Calu3 (cell line): ENCODE data around the gene NEDD9. TPM values are rescaled to one million over a fixed set of nuclear protein-coding genes. Genes with fewer than 3 reads are reported as not detected.

ENCODE experiments used
- BruUV-seq: library from RNA; stranded (reverse); fragments of 400-500 nt; replicated peaks from 2 replicates; lab custom pipeline; 2021; lab: Mats Ljungman, UMichigan
- CTCF ChIA-PET: fragments of 300-600 bp; sonication (Branson Sonifier 250); formaldehyde crosslinking; loops from one replicate; lab custom pipeline; 2022; ENCODE audit warnings: antibody characterized with exemption; lab: Charles Lee
- DNase-seq: peaks from one replicate; pipeline ENCODE4 v3.0.0; 2022
- H3K27ac Mint-ChIP-seq: one replicate; pipeline ENCODE4 v1.8.0; 2022; ENCODE audit warnings: mixed read lengths; ENCODE audit not compliant: unreplicated experiment
- H3K27me3 Mint-ChIP-seq: one replicate; pipeline ENCODE4 v1.8.0; 2022; ENCODE audit warnings: mixed read lengths; ENCODE audit not compliant: unreplicated experiment
- H3K36me3 Mint-ChIP-seq: one replicate; pipeline ENCODE4 v1.8.0; 2022; ENCODE audit warnings: mild to moderate bottlenecking, moderate library complexity, mixed read lengths; ENCODE audit not compliant: insufficient read depth, unreplicated experiment
- H3K4me1 Mint-ChIP-seq: one replicate; pipeline ENCODE4 v1.8.0; 2022; ENCODE audit warnings: mild to moderate bottlenecking, low read depth, mixed read lengths; ENCODE audit not compliant: unreplicated experiment
- H3K4me3 Mint-ChIP-seq: one replicate; pipeline ENCODE4 v1.8.0; 2022; ENCODE audit warnings: mild to moderate bottlenecking, low read depth, moderate library complexity, mixed read lengths; ENCODE audit not compliant: unreplicated experiment
- H3K9me3 Mint-ChIP-seq: one replicate; pipeline ENCODE4 v1.8.0; 2022; ENCODE audit warnings: low read depth, mixed read lengths; ENCODE audit not compliant: unreplicated experiment
- CTCF ChIP-seq: fragments of 200-600 bp; IDR thresholded peaks from one replicate; pipeline ENCODE4 v1.8.0; 2022; ENCODE audit warnings: antibody characterized with exemption; ENCODE audit not compliant: unreplicated experiment
- intact Hi-C: fragments of 100-400 bp; cut with micrococcal nuclease; formaldehyde crosslinking; loops from one replicate; pipeline ENCODE4 v1.10.0; 2022; ENCODE audit not compliant: unreplicated experiment
- total RNA-seq: library from RNA; stranded (reverse); gene quantifications from 2 replicates; pipeline ENCODE4 v1.2.3, GENCODE V29; 2022

The NEDD9 gene
- total RNA-seq, 1 experiment from 2014 or later = 28.1 TPM

- TSS peak; percentile 34 for BruUV-seq
- peak overlapping the region; percentile 41 for H3K4me3 Mint-ChIP-seq
- H3K27ac Mint-ChIP-seq = peak overlapping the region; percentile 99
- no peaks in the 10 kb centered on the region for H3K27me3 Mint-ChIP-seq
- H3K4me1 Mint-ChIP-seq = peaks cover 42% of the 10 kb centered on the region
- intact Hi-C loops = no loop called here
- no peak for DNase-seq
- peaks cover 37% of the 10 kb centered on the region for H3K36me3 Mint-ChIP-seq
- TF ChIP-seq CTCF = no peak
- CTCF ChIA-PET = interaction anchor here (0.5 to 1.1 kb wide), 7 partner anchors 10 to 115 kb away, joined by 3 to 5 read pairs (median 3); partner anchors contain the start of gene NEDD9
- no peaks in the 10 kb centered on the region for H3K9me3 Mint-ChIP-seq
Measured at GRCh38 chr6:11206576-11206975, 25.9 kb downstream of the NEDD9 start.

GRCh38 chr6:11204794-11205366 lies 27.6 kb downstream of the NEDD9 start:
- H3K4me1 Mint-ChIP-seq = peaks cover 57% of the 10 kb centered on the region
- DNase-seq = no peak
- CTCF ChIA-PET = no interaction called here
- intact Hi-C loops = no loop called here
- H3K27me3 Mint-ChIP-seq = no peaks in the 10 kb centered on the region
- no peaks in the 10 kb centered on the region for H3K9me3 Mint-ChIP-seq
- peak overlapping the region; percentile 50 for H3K27ac Mint-ChIP-seq
- BruUV-seq = no TSS peak
- TF ChIP-seq CTCF = no peak
- no peak overlapping the region for H3K4me3 Mint-ChIP-seq
- H3K36me3 Mint-ChIP-seq = peaks cover 39% of the 10 kb centered on the region

- H3K27me3 Mint-ChIP-seq = no peaks in the 10 kb centered on the region
- H3K36me3 Mint-ChIP-seq = peaks cover 43% of the 10 kb centered on the region
- no peaks in the 10 kb centered on the region for H3K9me3 Mint-ChIP-seq
- no peak for TF ChIP-seq CTCF
- peak overlapping the region; percentile 99 for H3K27ac Mint-ChIP-seq
- no peak overlapping the region for H3K4me3 Mint-ChIP-seq
- peaks cover 53% of the 10 kb centered on the region for H3K4me1 Mint-ChIP-seq
- no peak for DNase-seq
- intact Hi-C loops = no loop called here
- no TSS peak for BruUV-seq
- CTCF ChIA-PET = interaction anchor here (0.7 kb wide), 2 partner anchors 13 to 180 kb away, joined by 3 to 5 read pairs; no protein-coding TSS in a partner anchor
Measured at GRCh38 chr6:11204005-11204399, 28.5 kb downstream of the NEDD9 start.

- intact Hi-C loops = no loop called here
- CTCF ChIA-PET = interaction anchor here (0.7 to 1.4 kb wide), 3 partner anchors 14 to 181 kb away, joined by 3 to 5 read pairs (median 4); no protein-coding TSS in a partner anchor
- Mint-ChIP-seq H3K4me1 (peaks cover 59% of the 10 kb centered on the region), H3K9me3 (no peaks in the 10 kb centered on the region), H3K27me3 (no peaks in the 10 kb centered on the region), H3K4me3 (peak overlapping the region; percentile 39), H3K27ac (peak overlapping the region; percentile 99), H3K36me3 (peaks cover 46% of the 10 kb centered on the region)
- TSS peak; percentile 89 for BruUV-seq
- DNase-seq = no peak
- TF ChIP-seq CTCF = no peak
Measured at GRCh38 chr6:11203306-11204004, 29.0 kb downstream of the NEDD9 start.
